ENCODE data around the gene ZNRF3.

Gene ZNRF3

GRCh38 chr22:29018293-29019189 is 135.2 kb downstream of the ZNRF3 start:
- Histone ChIP-seq H3K4me2 (ENCODE audit: low read length) (no peak overlapping the region), H3K79me2 (ENCODE audit: low read length) (no peaks in the 10 kb centered on the region; the same call in 1 of the 2 replicates), H2AFZ (ENCODE audit: low read depth, low read length) (no peak overlapping the region), H3K27ac (ENCODE audit: low read length) (no peak overlapping the region), H3K4me3 (ENCODE audit: low read length) (no peak overlapping the region), H3K36me3 (replicated peaks; ENCODE audit: low read depth, low read length) (peaks cover 5% of the 10 kb centered on the region), H3K9ac (ENCODE audit: low read length) (no peak overlapping the region), H3K4me1 (ENCODE audit: low read length) (peaks cover 14% of the 10 kb centered on the region), H3K9me3 (ENCODE audit: insufficient read depth, low read length) (no peaks in the 10 kb centered on the region), H3K27me3 (ENCODE audit: low read depth, low read length) (no peaks in the 10 kb centered on the region), H4K20me1 (ENCODE audit: insufficient read depth, low read length) (peaks cover 12% of the 10 kb centered on the region; the same call in 1 of the 2 replicates)
- TF ChIP-seq EZH2phosphoT487 (IDR thresholded peaks at IDR 0.05; ENCODE audit: low read depth): no peak
- TF ChIP-seq, protein P1, sequence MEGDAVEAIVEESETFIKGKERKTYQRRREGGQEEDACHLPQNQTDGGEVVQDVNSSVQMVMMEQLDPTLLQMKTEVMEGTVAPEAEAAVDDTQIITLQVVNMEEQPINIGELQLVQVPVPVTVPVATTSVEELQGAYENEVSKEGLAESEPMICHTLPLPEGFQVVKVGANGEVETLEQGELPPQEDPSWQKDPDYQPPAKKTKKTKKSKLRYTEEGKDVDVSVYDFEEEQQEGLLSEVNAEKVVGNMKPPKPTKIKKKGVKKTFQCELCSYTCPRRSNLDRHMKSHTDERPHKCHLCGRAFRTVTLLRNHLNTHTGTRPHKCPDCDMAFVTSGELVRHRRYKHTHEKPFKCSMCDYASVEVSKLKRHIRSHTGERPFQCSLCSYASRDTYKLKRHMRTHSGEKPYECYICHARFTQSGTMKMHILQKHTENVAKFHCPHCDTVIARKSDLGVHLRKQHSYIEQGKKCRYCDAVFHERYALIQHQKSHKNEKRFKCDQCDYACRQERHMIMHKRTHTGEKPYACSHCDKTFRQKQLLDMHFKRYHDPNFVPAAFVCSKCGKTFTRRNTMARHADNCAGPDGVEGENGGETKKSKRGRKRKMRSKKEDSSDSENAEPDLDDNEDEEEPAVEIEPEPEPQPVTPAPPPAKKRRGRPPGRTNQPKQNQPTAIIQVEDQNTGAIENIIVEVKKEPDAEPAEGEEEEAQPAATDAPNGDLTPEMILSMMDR (IDR thresholded peaks at IDR 0.05; ENCODE audit: low read depth, low read length): no peak

- H2AFZ ChIP-seq (ENCODE audit: low read depth, low read length): no peak overlapping the region
- H3K79me2 ChIP-seq (ENCODE audit: low read length): no peaks in the 10 kb centered on the region; the same call in 1 of the 2 replicates
- H3K9ac ChIP-seq (ENCODE audit: low read length): no peak overlapping the region
- no peaks in the 10 kb centered on the region for H3K27me3 ChIP-seq (ENCODE audit: low read depth, low read length)
- H3K9me3 ChIP-seq (ENCODE audit: insufficient read depth, low read length): no peaks in the 10 kb centered on the region
- no peak overlapping the region for H3K4me2 ChIP-seq (ENCODE audit: low read length)
- H3K27ac ChIP-seq (ENCODE audit: low read length): no peak overlapping the region
- peaks cover 8% of the 10 kb centered on the region for H3K36me3 ChIP-seq (replicated peaks; ENCODE audit: low read depth, low read length)
- no peaks in the 10 kb centered on the region for H4K20me1 ChIP-seq (ENCODE audit: insufficient read depth, low read length)
- peaks cover 3% of the 10 kb centered on the region; the same call in 1 of the 2 replicates for H3K4me1 ChIP-seq (ENCODE audit: low read length)
- no peak for TF ChIP-seq EZH2phosphoT487 (IDR thresholded peaks at IDR 0.05; ENCODE audit: low read depth)
- TF ChIP-seq, protein P1 (IDR thresholded peaks at IDR 0.05; ENCODE audit: low read depth, low read length): no peak
- H3K4me3 ChIP-seq (ENCODE audit: low read length): no peak overlapping the region
These were observed 138.9 kb downstream of the ZNRF3 start for GRCh38 chr22:29022101-29022817.

DNA sequence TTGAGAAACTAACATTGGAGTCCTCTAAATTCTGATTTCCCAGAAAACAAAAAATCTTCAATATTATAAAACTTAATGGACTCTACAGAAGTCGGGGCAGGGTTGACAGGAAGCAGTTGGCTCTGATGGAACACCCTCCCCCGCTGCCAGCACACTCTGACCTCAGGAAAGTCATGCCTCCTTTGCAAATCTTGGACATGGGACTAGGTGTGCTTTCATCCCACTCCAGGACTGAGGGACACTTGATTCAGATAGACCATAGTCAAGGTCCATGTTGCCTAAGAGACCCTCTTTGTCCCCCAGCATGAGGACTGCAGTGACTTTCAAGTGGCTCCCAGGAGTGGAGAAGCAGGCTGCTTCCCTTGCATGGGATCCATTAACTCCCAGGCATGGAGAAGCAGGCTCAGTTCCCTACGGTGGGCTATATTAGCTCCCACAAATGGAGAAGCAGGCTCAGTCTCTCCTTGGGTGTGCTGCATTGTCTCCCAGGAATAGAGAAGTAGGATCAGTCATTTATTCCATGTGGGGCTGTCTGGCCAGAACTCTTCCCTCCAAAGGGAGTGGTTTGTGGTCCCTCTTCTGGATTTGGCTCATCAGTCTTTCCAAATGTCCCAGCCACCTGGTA is 139.9 kb downstream of the ZNRF3 start:
- no peak overlapping the region for H3K27ac ChIP-seq (ENCODE audit: low read length)
- H3K27me3 ChIP-seq (ENCODE audit: low read depth, low read length): no peaks in the 10 kb centered on the region

More for the DNA sequence above, 139.9 kb downstream of the ZNRF3 start:
- H3K4me2 ChIP-seq (ENCODE audit: low read length): no peak overlapping the region
- peaks cover 3% of the 10 kb centered on the region; the same call in 1 of the 2 replicates for H3K4me1 ChIP-seq (ENCODE audit: low read length)
- H4K20me1 ChIP-seq (ENCODE audit: insufficient read depth, low read length): no peaks in the 10 kb centered on the region; the same call in 1 of the 2 replicates
- peaks cover 8% of the 10 kb centered on the region for H3K36me3 ChIP-seq (replicated peaks; ENCODE audit: low read depth, low read length)
- no peak overlapping the region for H3K9ac ChIP-seq (ENCODE audit: low read length)
- H3K79me2 ChIP-seq (ENCODE audit: low read length): no peaks in the 10 kb centered on the region; the same call in 1 of the 2 replicates
- H3K4me3 ChIP-seq (ENCODE audit: low read length): no peak overlapping the region
- no peaks in the 10 kb centered on the region for H3K9me3 ChIP-seq (ENCODE audit: insufficient read depth, low read length)
- TF ChIP-seq, protein P1 (IDR thresholded peaks at IDR 0.05; ENCODE audit: low read depth, low read length): no peak
- TF ChIP-seq EZH2phosphoT487 (IDR thresholded peaks at IDR 0.05; ENCODE audit: low read depth): no peak
- H2AFZ ChIP-seq (ENCODE audit: low read depth, low read length): no peak overlapping the region
